ENCODE measurements around the gene CCSER2. TPM values are rescaled to one million over a fixed set of nuclear protein-coding genes. Genes with fewer than 3 reads are reported as not detected.

CCSER2 gene
- total and polyA plus RNA-seq, 2 donors (not counting 1 experiment from before 2014, with no cell fraction given): 6.0 to 45.9 TPM

DNA sequence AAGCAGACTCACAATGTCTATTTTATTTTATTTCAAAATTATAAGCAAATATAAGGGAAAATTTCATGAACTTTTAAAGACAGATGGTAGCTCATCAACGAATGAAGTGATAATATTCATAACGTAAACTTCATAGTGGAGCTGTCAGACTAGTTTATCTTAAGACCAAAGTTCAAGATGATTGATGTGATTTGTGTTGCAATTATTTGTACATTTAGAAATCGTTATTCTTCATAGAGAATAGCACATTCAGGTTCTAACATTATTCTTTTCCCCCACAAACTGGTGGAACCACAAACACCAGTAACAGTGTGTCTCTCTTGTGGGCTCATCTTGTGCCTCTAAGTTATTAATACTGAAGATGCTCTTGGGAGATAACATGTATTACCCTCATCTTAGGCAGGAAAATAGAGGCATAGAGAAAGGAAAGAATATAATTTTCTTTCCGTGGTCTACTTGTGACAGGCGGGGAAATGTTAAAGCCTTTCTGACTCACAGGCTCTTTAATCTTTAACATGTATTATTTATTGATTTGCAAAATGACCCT is 37.0 kb downstream of the CCSER2 start:
- peaks cover 21% of the 10 kb centered on the region for H3K79me2 ChIP-seq (ENCODE audit: control insufficient read depth, insufficient read depth, low read length)
- CTCF ChIA-PET: interaction anchor here (1.2 to 2.2 kb wide), 4 partner anchors 12 to 172 kb away, joined by 3 to 7 read pairs (median 5); no protein-coding TSS in a partner anchor

DNA sequence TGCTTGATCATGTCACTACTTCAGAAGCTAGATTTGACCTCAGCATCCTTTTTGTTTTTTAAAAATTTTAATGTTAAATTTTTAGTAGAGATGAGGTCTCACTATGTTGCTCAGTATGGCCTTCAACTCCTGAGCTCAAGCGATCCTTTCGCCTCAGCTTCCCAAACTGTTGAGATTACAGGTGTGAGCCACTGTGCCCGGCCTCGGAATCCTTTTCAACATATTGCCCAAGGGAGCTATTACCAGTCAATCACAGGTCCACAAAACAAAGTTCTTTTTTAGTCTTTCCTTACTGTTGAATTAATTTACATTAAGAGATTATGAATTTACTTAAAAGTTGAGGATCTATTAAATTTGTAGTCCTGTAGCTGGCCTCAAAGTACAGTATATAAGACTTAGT is 37.7 kb downstream of the CCSER2 start:
- Histone ChIP-seq H3K4me1 (ENCODE audit: control insufficient read depth in 2 of 2, insufficient read depth in 2 of 2, low read length in 2 of 2) (peaks cover 0 to 5% of the 10 kb centered on the region in 2 donors), H2AFZ (ENCODE audit: insufficient read depth, low read depth, low read length, poor library complexity, severe bottlenecking) (no peak overlapping the region), H3K9ac (ENCODE audit: low read length) (no peak overlapping the region), H3K36me3 (replicated peaks in 1 of 2; ENCODE audit: control extremely low read depth in 1 of 2, control insufficient read depth in 1 of 2, extremely low read depth in 1 of 2, insufficient read depth in 2 of 2, low read length in 1 of 2) (peaks cover 0 to under 1% of the 10 kb centered on the region in 2 experiments), H3K27ac (ENCODE audit: low read length in 2 of 2) (no peak overlapping the region), H3K27me3 (replicated peaks in 1 of 4; ENCODE audit: control extremely low read depth in 1 of 4, control insufficient read depth in 3 of 4, insufficient read depth in 4 of 4, low read length in 3 of 4) (no peaks in the 10 kb centered on the region), H3K4me3 (ENCODE audit: control extremely low read depth in 1 of 5, extremely low read depth in 1 of 5, insufficient read depth in 1 of 5, low read depth in 2 of 5, low read length in 4 of 5) (no peak overlapping the region), H4K20me1 (ENCODE audit: control insufficient read depth, insufficient read depth, low read length, poor library complexity, severe bottlenecking) (peaks cover 15% of the 10 kb centered on the region), H3K4me2 (replicated peaks; ENCODE audit: low read depth, low read length, poor library complexity, severe bottlenecking) (no peak overlapping the region), H3K9me3 (ENCODE audit: control extremely low read depth in 1 of 3, control insufficient read depth in 2 of 3, insufficient read depth in 1 of 3, low read length in 2 of 3) (no peaks in the 10 kb centered on the region), H3K79me2 (ENCODE audit: control insufficient read depth, insufficient read depth, low read length) (peaks cover 21% of the 10 kb centered on the region)
- Mint-ChIP-seq H3K9me3 (ENCODE audit: insufficient read depth) (no peaks in the 10 kb centered on the region), H3K27me3 (no peaks in the 10 kb centered on the region), H3K4me3 (no peak overlapping the region), H3K4me1 (peaks cover 24% of the 10 kb centered on the region), H3K27ac (no peak overlapping the region)
- intact Hi-C loops (cut with micrococcal nuclease): no loop called here
- TF ChIP-seq, protein P1, sequence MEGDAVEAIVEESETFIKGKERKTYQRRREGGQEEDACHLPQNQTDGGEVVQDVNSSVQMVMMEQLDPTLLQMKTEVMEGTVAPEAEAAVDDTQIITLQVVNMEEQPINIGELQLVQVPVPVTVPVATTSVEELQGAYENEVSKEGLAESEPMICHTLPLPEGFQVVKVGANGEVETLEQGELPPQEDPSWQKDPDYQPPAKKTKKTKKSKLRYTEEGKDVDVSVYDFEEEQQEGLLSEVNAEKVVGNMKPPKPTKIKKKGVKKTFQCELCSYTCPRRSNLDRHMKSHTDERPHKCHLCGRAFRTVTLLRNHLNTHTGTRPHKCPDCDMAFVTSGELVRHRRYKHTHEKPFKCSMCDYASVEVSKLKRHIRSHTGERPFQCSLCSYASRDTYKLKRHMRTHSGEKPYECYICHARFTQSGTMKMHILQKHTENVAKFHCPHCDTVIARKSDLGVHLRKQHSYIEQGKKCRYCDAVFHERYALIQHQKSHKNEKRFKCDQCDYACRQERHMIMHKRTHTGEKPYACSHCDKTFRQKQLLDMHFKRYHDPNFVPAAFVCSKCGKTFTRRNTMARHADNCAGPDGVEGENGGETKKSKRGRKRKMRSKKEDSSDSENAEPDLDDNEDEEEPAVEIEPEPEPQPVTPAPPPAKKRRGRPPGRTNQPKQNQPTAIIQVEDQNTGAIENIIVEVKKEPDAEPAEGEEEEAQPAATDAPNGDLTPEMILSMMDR (IDR thresholded peaks at IDR 0.05): no peak
- no peak for TF ChIP-seq EZH2 (IDR thresholded peaks at IDR 0.05; ENCODE audit: borderline replicate concordance, insufficient read depth, low read depth, low read length, poor library complexity, severe bottlenecking)
- DNase-seq (no peak), ATAC-seq (ENCODE audit: low read depth) (no peak)
- CTCF ChIA-PET: interaction anchor here (1.1 to 2.2 kb wide), 3 partner anchors 9 to 171 kb away, joined by 3 to 7 read pairs (median 3); no protein-coding TSS in a partner anchor
- POLR2A ChIA-PET: no interaction called here
- WGBS (ENCODE audit: insufficient coverage): 96% methylated on average over 3 of the region's 4 CpGs

More for the DNA sequence above, 37.0 kb downstream of the CCSER2 start:
- H3K9me3 Mint-ChIP-seq (ENCODE audit: insufficient read depth): no peaks in the 10 kb centered on the region
- Histone ChIP-seq H4K20me1 (ENCODE audit: control insufficient read depth, insufficient read depth, low read length, poor library complexity, severe bottlenecking) (peaks cover 15% of the 10 kb centered on the region), H3K4me2 (replicated peaks; ENCODE audit: low read depth, low read length, poor library complexity, severe bottlenecking) (no peak overlapping the region), H3K9ac (ENCODE audit: low read length) (no peak overlapping the region), H3K27ac (ENCODE audit: low read length in 2 of 2) (no peak overlapping the region), H3K36me3 (replicated peaks in 1 of 2; ENCODE audit: control extremely low read depth in 1 of 2, control insufficient read depth in 1 of 2, extremely low read depth in 1 of 2, insufficient read depth in 2 of 2, low read length in 1 of 2) (no peaks in the 10 kb centered on the region), H2AFZ (ENCODE audit: insufficient read depth, low read depth, low read length, poor library complexity, severe bottlenecking) (no peak overlapping the region), H3K4me3 (ENCODE audit: control extremely low read depth in 1 of 5, extremely low read depth in 1 of 5, insufficient read depth in 1 of 5, low read depth in 2 of 5, low read length in 4 of 5) (no peak overlapping the region), H3K9me3 (ENCODE audit: control extremely low read depth in 1 of 3, control insufficient read depth in 2 of 3, insufficient read depth in 1 of 3, low read length in 2 of 3) (no peaks in the 10 kb centered on the region), H3K4me1 (ENCODE audit: control insufficient read depth in 2 of 2, insufficient read depth in 2 of 2, low read length in 2 of 2) (peaks cover 0 to 5% of the 10 kb centered on the region in 2 donors), H3K27me3 (replicated peaks in 1 of 4; ENCODE audit: control extremely low read depth in 1 of 4, control insufficient read depth in 3 of 4, insufficient read depth in 4 of 4, low read length in 3 of 4) (no peaks in the 10 kb centered on the region)
- H3K27me3 Mint-ChIP-seq: no peaks in the 10 kb centered on the region
- POLR2A ChIA-PET: no interaction called here
- no peak for ATAC-seq (ENCODE audit: low read depth)
- intact Hi-C loops (cut with micrococcal nuclease): no loop called here
- TF ChIP-seq EZH2 (IDR thresholded peaks at IDR 0.05; ENCODE audit: borderline replicate concordance, insufficient read depth, low read depth, low read length, poor library complexity, severe bottlenecking): no peak
- TF ChIP-seq, protein P1 (IDR thresholded peaks at IDR 0.05): no peak
- H3K4me3 Mint-ChIP-seq: no peak overlapping the region
- H3K27ac Mint-ChIP-seq: no peak overlapping the region
- H3K4me1 Mint-ChIP-seq: peaks cover 30% of the 10 kb centered on the region
- DNase-seq: no peak
- WGBS (ENCODE audit: insufficient coverage): no CpG with 5 or more reads among the region's 5 CpGs
